Heart left ventricle (tissue), 16 donors: ENCODE results near the gene JAGN1. TPM values are rescaled to one million over a fixed set of nuclear protein-coding genes. Genes with fewer than 3 reads are reported as not detected.
"Not testable (repeated sequence)": the region's sequence is repeated elsewhere in the genome, so short reads cannot be mapped to it uniquely, and the experiment has no call there.

ENCODE experiments used
- ATAC-seq, 4 donors: fragments of 200-7000 bp; cut with Tn5 transposase; one replicate each; pipeline ENCODE4 v1.9.1; 2020 to 2022; ENCODE audit warnings: moderate library complexity in 4 of 4, mild to moderate bottlenecking in 3 of 4, moderate number of reproducible peaks in 1 of 4
- DNase-seq, 5 donors: peaks; one replicate each; pipeline ENCODE4 v3.0.0-alpha.2; 2020
- H3K27ac ChIP-seq, 12 donors: fragments of 200-600 bp; sonication (generic) in 4 of 12; one replicate each; pipeline versions ENCODE4 v1.5.0 to v1.8.0; 2016 to 2022; ENCODE audit warnings: mild to moderate bottlenecking in 2 of 12
- H3K27me3 ChIP-seq, 9 donors: fragments of 200-600 bp; sonication (generic) in 2 of 9; one replicate each; pipeline versions ENCODE4 v1.5.1 to v1.8.0; 2016 to 2022; ENCODE audit warnings: mild to moderate bottlenecking in 3 of 9
- H3K36me3 ChIP-seq, 9 donors: fragments of 200-600 bp; sonication (generic) in 2 of 9; one replicate each; pipeline versions ENCODE4 v1.5.0 to v1.8.0; 2018 to 2022; ENCODE audit warnings: mild to moderate bottlenecking in 2 of 9
- H3K4me1 ChIP-seq, 12 donors: fragments of 200-600 bp; sonication (generic) in 4 of 12; one replicate each; pipeline versions ENCODE4 v1.5.0 to v1.8.0; 2016 to 2022; ENCODE audit warnings: mild to moderate bottlenecking in 3 of 12
- H3K4me3 ChIP-seq, 12 donors: fragments of 200-600 bp; sonication (generic) in 4 of 12; one replicate each; pipeline versions ENCODE4 v1.5.0 to v1.8.0; 2017 to 2022; ENCODE audit warnings: mild to moderate bottlenecking in 9 of 12, moderate library complexity in 4 of 12
- H3K9me3 ChIP-seq, 12 donors: fragments of 200-600 bp; sonication (generic) in 4 of 12; one replicate each; pipeline versions ENCODE4 v1.5.0 to v1.8.0; 2016 to 2022; ENCODE audit warnings: mild to moderate bottlenecking in 1 of 12
- POLR2A ChIP-seq, 2 donors: fragments of 450-650 bp; IDR thresholded peaks; one replicate each; pipeline ENCODE4 v1.6.1; 2017; ENCODE audit warnings: antibody characterized with exemption in 2 of 2, mild to moderate bottlenecking in 2 of 2, moderate library complexity in 2 of 2
- WGBS, 4 donors: extraction: QIAGEN DNeasy Blood & Tissue Kit in 2 of 4; methylation state at CpG; one replicate each; pipeline versions ENCODE4 v1.1.5 to v1.1.7; 2013 to 2018; 5-methylcytosine and 5-hydroxymethylcytosine counted together
- intact Hi-C, 10 donors: fragments of 100-400 bp; cut with DNase I; formaldehyde crosslinking; loops; one replicate each; pipeline versions ENCODE4 v1.11.1 to v1.14.2; 2022
- polyA plus RNA-seq, 2 donors: library from polyadenylated mRNA; stranded (reverse); fragments of 200-250 nt; gene quantifications; one replicate each; pipeline ENCODE4 v1.2.3, GENCODE V29; 2013
- total RNA-seq, 9 donors: library from RNA; depleted of rRNA in 2 of 9; stranded (reverse); fragments of >200 nt in 2 of 9; fragmentation: NEBNext Ultra II Directional in 3 of 9; extraction: Animal tissue kit (Norgen Biotek cat#: 25700) in 3 of 9; gene quantifications; one replicate each; pipeline versions ENCODE4 v1.1.0 to v1.2.4, GENCODE V29; 2016 to 2023
- TF ChIP-seq, protein P1 (sequence below), 12 donors: fragments of 200-600 bp; sonication (generic) in 4 of 12; IDR thresholded peaks; one replicate each; pipeline versions ENCODE4 v1.5.0 to v1.8.0; 2018 to 2022; ENCODE audit warnings: antibody characterized with exemption in 12 of 12, mild to moderate bottlenecking in 5 of 12
- donor health status: ischemic (EF 13 %, LVEDD 7.1; RV severe dilation, severe dysfunction).
- donor health status: healthy with polysubstance abuse.
- donor health status: DM: no; HTN: yes; CAD: no.
- donor health status: DM: no; HTN: no; CAD: no.
- donor health status: ischemic (EF 25% LVEDD 6.9; RV normal size, moderate dysfunction).
- donor health status: ischemic (EF 25% LVEDD 5.7; RV mildly dilated, moderate dysfunction).
- donor health status: healthy.
- donor health status: DM: yes; HTN: yes; CAD: no.
- donor health status: ischemic (EF 35%, LVEDD 5.7; RV mildly dilated, moderate dysfunction).
- donor health status: nonischemic (EF 11% LVEDD 7.7; RV severe dilation, severe dysfunction).
- donor health status: DM: yes; HTN: yes; CAD: no.
- donor health status: PGD.
- donor health status: ischemic (EF 29% LVEDD 5.4; RV normal size, mild dysfunction).
- donor health status: nonischemic (EF 23%, LVEDD 6.1; RV moderate dilation, normal function).

JAGN1 gene
- total and polyA plus RNA-seq, 11 donors, result 15.1 to 77.3 (median 21.2) TPM

DNA sequence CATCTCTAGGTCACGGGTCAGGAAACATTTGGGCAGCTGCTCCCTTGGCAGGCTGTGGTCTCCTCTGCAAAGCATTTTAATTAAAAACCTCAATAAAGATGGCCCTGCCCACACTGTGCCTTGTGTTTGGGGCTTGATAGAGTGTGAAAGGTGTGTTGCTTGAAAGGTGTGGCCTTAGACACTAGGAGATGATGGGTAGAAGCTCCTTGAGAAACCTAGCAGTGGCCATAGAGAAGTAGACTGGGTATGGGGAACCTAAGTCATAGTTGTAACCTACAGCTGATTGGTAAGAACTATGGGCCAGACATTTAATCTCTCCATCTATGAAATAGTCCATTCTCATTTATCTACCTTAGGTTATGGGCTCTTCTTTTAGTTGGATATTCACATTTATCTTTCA lies 3.3 kb downstream of the JAGN1 start:
- DNase-seq, result no peak
- intact Hi-C loops, result loop anchor here in 1 of 10 donors (2.0 kb wide), 1 partner anchor 21 kb away; no protein-coding TSS in a partner anchor
- H3K4me1 ChIP-seq, result peaks cover 0 to 31% (median 13%) of the 10 kb centered on the region in 12 donors
- no peak for TF ChIP-seq POLR2A (IDR thresholded peaks at IDR 0.05)
- TF ChIP-seq, protein P1, sequence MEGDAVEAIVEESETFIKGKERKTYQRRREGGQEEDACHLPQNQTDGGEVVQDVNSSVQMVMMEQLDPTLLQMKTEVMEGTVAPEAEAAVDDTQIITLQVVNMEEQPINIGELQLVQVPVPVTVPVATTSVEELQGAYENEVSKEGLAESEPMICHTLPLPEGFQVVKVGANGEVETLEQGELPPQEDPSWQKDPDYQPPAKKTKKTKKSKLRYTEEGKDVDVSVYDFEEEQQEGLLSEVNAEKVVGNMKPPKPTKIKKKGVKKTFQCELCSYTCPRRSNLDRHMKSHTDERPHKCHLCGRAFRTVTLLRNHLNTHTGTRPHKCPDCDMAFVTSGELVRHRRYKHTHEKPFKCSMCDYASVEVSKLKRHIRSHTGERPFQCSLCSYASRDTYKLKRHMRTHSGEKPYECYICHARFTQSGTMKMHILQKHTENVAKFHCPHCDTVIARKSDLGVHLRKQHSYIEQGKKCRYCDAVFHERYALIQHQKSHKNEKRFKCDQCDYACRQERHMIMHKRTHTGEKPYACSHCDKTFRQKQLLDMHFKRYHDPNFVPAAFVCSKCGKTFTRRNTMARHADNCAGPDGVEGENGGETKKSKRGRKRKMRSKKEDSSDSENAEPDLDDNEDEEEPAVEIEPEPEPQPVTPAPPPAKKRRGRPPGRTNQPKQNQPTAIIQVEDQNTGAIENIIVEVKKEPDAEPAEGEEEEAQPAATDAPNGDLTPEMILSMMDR (IDR thresholded peaks at IDR 0.05), result no peak
- H3K9me3 ChIP-seq, result no peaks in the 10 kb centered on the region
- H3K36me3 ChIP-seq, result peaks cover 0 to 24% (median 13%) of the 10 kb centered on the region in 9 donors
- no peaks in the 10 kb centered on the region for H3K27me3 ChIP-seq
- H3K4me3 ChIP-seq, result no peak overlapping the region
- peak overlapping the region in 1 of 12 donors; percentile 32 for H3K27ac ChIP-seq
- no peak for ATAC-seq
- WGBS, 4 donors, result 83 to 96% (median 88%) methylated on average over 1 of the region's 1 CpG

DNA sequence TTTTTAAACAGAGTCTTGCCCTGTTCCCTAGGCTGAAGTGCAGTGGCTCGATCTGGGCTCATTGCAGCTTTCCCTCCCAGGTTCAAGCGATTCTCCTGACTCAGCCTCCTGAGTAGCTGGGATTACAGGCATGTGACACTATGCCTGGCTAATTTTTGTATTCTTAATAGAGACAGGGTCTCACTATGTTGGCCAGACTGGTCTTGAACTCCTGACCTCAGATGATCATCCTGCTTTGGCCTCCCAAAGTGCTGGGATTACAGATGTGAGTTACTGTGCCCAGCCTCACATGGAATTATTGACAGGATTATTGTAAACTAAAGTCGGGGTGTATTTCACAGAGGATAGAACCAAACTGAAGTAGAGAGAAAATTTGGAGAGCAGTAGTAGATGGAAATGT lies 5.3 kb downstream of the JAGN1 start:
- H3K27ac ChIP-seq, H3K4me3 ChIP-seq, H3K27me3 ChIP-seq, DNase-seq, intact Hi-C loops, ATAC-seq, H3K9me3 ChIP-seq: not testable (repeated sequence)
- 89 to 97% (median 95%) methylated on average over 3 of the region's 3 CpGs for WGBS, 4 donors
- Histone ChIP-seq H3K4me1 (peaks cover 0 to 28% (median 10%) of the 10 kb centered on the region in 12 donors), H3K36me3 (peaks cover 0 to 24% (median 13%) of the 10 kb centered on the region in 9 donors)

DNA sequence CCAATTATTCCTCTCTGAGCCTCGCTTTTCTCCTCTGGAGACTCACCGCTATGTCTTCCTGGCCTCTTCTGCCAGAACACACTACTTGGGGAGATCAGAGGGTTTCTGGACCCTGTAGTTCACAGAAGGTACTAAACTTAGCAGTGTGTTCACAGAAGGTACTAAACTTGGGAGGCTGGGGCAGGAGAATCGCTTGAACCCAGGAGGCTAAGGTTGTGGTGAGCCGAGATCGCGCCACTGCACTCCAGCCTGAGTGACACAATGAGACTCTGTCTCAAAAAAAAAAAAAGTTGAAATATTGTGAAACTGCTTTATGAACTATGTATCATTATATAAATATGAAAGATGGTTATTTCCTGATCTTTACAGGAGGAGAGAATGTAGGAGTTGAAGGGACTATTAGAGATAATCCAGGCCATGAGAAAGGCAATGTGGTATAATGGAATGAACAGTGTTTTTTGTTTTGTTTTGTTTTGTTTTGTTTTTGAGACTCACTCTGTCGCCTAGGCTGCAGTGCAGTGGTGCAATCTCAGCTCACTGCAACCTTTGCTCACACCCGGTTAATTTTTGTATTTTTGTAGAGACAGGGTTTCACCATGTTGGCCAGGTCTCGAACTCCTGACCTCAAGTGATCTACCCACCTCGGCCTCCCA lies 6.5 kb downstream of the JAGN1 start:
- intact Hi-C loops, DNase-seq, H3K27me3 ChIP-seq, ATAC-seq, H3K4me3 ChIP-seq, H3K9me3 ChIP-seq: not testable (repeated sequence)
- H3K4me1 ChIP-seq, result peaks cover 0 to 20% (median under 1%) of the 10 kb centered on the region in 12 donors
- H3K36me3 ChIP-seq, result peaks cover 0 to 24% (median 13%) of the 10 kb centered on the region in 9 donors
- H3K27ac ChIP-seq, result peak overlapping the region in 1 of 12 donors; percentile 26
- WGBS, 4 donors, result 82 to 97% (median 96%) methylated on average over 9 to 10 of the region's 10 CpGs

DNA sequence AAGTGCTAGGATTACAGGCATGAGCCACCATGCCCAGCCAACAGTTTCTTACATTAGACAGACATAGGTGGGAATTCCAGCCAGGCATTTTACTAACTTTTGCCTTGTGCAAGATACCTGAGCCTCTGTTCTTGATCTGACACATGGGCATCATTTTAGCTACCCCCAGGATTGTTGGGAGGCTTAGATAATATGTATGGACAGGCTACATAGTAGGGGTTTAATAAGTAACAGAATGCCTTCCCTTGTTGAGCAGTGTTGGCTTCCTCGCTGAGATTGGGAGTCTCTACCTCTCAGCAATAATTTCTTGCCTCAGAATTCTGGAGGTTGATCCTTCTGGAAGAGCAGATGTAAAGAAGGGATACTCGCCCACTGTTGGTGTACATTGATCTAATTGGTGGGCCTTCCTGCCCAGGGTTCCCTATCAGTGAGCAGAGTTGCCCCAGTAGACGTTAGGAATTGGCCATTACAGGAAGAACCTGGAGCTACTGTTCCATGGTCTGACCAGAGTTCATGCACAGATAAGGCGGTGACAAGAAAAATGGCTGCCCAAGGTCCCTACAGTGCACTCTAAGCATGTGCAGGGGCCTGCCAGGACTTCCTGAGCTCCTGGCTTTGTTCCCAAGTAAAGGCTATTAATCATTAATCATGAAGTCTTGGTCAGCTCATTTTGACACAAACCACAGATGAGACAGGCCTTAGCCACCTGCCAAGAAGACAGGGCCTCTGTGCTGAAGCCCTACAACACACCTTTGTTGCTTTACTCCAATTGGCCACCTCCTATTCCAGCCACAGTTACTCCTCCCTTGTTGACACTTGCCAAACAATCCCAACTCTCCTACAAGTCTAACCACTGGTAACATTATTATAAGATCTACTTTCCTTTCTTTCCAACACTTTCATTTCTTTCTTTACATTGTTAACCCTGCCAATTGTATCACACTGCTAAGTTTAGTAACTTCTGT lies 7.3 kb downstream of the JAGN1 start:
- ATAC-seq (peak in 2 of 4 donors; percentile 22 to 26), DNase-seq (no peak)
- TF ChIP-seq POLR2A (IDR thresholded peaks at IDR 0.05), result no peak
- TF ChIP-seq, protein P1 (IDR thresholded peaks at IDR 0.05), result no peak
- intact Hi-C loops, result no loop called here
- peaks cover 0 to 27% (median 0%) of the 10 kb centered on the region in 12 donors for H3K4me1 ChIP-seq
- H3K9me3 ChIP-seq, result no peaks in the 10 kb centered on the region
- WGBS, 4 donors, result 47 to 67% (median 61%) methylated on average over 4 of the region's 4 CpGs
- H3K36me3 ChIP-seq, result peaks cover 0 to 19% (median 13%) of the 10 kb centered on the region in 9 donors
- no peak overlapping the region for H3K4me3 ChIP-seq
- no peaks in the 10 kb centered on the region for H3K27me3 ChIP-seq
- H3K27ac ChIP-seq, result peak overlapping the region in 1 of 12 donors; percentile 26
